GM12874 (cell line): ENCODE results near the gene ANO9.

ENCODE experiments used
- TF ChIP-seq, protein P1 (sequence below): IDR thresholded peaks from 2 replicates; pipeline ENCODE4 v1.5.1; 2011; ENCODE audit warnings: low read depth, mild to moderate bottlenecking, control low read depth, low read length, moderate library complexity; ENCODE audit not compliant: insufficient read depth

ANO9 gene

DNA sequence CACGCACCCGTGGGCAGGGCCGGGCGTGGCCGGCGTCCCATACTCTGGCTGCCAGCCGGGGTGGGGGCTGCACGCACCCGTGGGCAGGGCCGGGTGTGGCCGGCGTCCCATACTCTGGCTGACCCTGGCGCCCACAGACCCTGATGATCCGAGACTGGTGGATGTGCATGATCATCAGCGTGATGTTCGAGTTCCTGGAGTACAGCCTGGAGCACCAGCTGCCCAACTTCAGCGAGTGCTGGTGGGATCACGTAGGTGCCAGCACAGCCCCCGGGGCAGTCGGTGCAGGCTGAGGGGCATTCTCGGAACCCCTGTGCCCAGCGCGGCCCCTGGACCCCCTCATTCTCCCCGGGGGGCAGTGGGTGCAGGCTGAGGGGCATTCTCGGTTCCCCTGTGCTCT is 46.3 kb upstream of the ANO9 start:
- TF ChIP-seq, protein P1, sequence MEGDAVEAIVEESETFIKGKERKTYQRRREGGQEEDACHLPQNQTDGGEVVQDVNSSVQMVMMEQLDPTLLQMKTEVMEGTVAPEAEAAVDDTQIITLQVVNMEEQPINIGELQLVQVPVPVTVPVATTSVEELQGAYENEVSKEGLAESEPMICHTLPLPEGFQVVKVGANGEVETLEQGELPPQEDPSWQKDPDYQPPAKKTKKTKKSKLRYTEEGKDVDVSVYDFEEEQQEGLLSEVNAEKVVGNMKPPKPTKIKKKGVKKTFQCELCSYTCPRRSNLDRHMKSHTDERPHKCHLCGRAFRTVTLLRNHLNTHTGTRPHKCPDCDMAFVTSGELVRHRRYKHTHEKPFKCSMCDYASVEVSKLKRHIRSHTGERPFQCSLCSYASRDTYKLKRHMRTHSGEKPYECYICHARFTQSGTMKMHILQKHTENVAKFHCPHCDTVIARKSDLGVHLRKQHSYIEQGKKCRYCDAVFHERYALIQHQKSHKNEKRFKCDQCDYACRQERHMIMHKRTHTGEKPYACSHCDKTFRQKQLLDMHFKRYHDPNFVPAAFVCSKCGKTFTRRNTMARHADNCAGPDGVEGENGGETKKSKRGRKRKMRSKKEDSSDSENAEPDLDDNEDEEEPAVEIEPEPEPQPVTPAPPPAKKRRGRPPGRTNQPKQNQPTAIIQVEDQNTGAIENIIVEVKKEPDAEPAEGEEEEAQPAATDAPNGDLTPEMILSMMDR: no peak

- TF ChIP-seq, protein P1: no peak
Observed at GRCh38 chr11:487571-488021, 45.8 kb upstream of the ANO9 start.

GRCh38 chr11:486189-486588 is 44.4 kb upstream of the ANO9 start:
- TF ChIP-seq, protein P1: no peak

DNA sequence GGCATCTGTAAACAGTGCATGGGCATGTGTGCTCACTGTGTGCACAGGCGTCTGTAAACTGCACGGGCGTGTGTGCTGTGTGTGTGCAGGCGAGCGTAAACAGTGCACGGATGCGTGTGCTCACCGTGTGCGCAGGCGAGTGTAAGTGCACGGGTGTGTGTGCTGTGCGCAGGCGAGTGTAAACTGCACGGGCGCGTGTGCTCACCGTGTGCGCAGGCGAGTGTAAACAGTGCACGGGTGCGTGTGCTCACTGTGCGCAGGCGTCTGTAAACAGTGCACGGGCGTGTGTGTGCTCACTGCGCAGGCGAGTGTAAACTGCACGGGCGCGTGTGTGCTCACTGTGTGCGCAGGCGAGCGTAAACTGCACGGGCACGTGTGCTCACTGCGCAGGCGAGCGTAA is 42.8 kb upstream of the ANO9 start:
- TF ChIP-seq, protein P1: no peak

GRCh38 chr11:479311-479710 is 37.5 kb upstream of the ANO9 start:
- TF ChIP-seq, protein P1: no peak

GRCh38 chr11:477052-477715 is 35.4 kb upstream of the ANO9 start:
- TF ChIP-seq, protein P1: no peak

DNA sequence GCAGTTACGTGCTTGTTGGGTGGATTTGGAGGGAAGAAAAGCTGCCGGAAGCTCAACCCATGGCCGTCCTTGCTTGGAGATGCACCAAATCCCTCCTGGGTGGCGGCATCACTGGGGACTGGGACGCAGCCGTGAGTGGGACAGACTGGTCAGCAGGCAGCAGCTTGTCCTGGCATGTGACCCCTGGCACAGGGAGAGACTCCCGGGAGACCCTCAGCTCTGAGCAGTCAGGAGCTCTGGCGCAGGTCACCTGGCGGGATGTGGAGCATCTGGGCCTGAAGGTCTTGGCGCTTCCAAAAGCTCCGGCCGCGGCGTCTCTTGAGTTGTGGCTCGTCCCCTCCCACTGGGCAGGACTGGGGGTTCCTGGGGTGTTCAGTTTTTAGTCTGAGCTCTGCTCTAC is 34.6 kb upstream of the ANO9 start:
- TF ChIP-seq, protein P1: no peak
